HCT116 (cell line): ENCODE measurements around the gene MAP3K21. TPM values are rescaled to one million over a fixed set of nuclear protein-coding genes. Genes with fewer than 3 reads are reported as not detected.

Experiments
- ATAC-seq: fragments of 200-7000 bp; cut with Tn5 transposase; 2 replicates; pipeline ENCODE4 v1.9.1; 2020; ENCODE audit warnings: mild to moderate bottlenecking, moderate library complexity
- BruUV-seq: library from RNA; stranded (reverse); fragments of 400-500 nt; replicated peaks from 2 replicates; lab custom pipeline; 2021; lab: Mats Ljungman, UMichigan
- CTCF ChIA-PET: fragments of 300-600 bp; sonication (Branson Sonifier 250); formaldehyde crosslinking; loops from one replicate; lab custom pipeline; 2021; ENCODE audit warnings: antibody characterized with exemption; lab: Charles Lee
- POLR2A ChIA-PET: fragments of 300-600, 350-600 bp; sonication (Branson Sonifier 250); formaldehyde crosslinking; loops from one replicate; lab custom pipeline; 2021; ENCODE audit warnings: antibody characterized with exemption; lab: Charles Lee
- RAD21 ChIA-PET, 2 experiments: fragments of 300-600 bp; sonication (Branson Sonifier 250); formaldehyde crosslinking; loops; one replicate each; lab custom pipeline; 2023; ENCODE audit warnings: low total read pairs in 2 of 2; ENCODE audit not compliant: uncharacterized antibody in 2 of 2, unreplicated experiment in 2 of 2, low non-redundant PET in 1 of 2; lab: Charles Lee
- DNase-seq: peaks from one replicate; pipeline ENCODE4 v3.0.0-alpha.2; 2010; ENCODE audit warnings: low read depth, low spot score
- H2AFZ ChIP-seq: fragments of 200-600 bp; shearing (Covaris generic), sonication (generic); 2 replicates; pipeline ENCODE4 v1.6.1; 2017; ENCODE audit warnings: low read depth, mixed run types, mixed read lengths, antibody characterized with exemption, low read length; ENCODE audit not compliant: poor library complexity, severe bottlenecking
- H3K27ac ChIP-seq: 2 replicates; pipeline ENCODE4 v1.5.1; 2012; ENCODE audit warnings: low read depth, low read length
- H3K27me3 ChIP-seq: fragments of 200-600 bp; sonication (generic); 2 replicates; pipeline ENCODE4 v1.6.1; 2016; ENCODE audit warnings: mixed run types, low read length, mixed read lengths; ENCODE audit not compliant: insufficient read depth
- H3K36me3 ChIP-seq, 2 experiments: fragments of 200-500 bp in 1 of 2; fragments of 200-600 bp in 1 of 2; sonication (Bioruptor generic) in 1 of 2; sonication (generic) in 1 of 2; 2 replicates each; pipeline versions ENCODE4 v1.5.1 to v1.6.1; 2014 to 2016; ENCODE audit warnings: low read length in 2 of 2, inconsistent platforms in 1 of 2, mixed read lengths in 1 of 2, mixed run types in 1 of 2; ENCODE audit not compliant: insufficient read depth in 2 of 2, control insufficient read depth in 1 of 2
- H3K4me1 ChIP-seq, 2 experiments: fragments of 200-600 bp in 1 of 2; sonication (generic) in 1 of 2; 2 replicates each; pipeline versions ENCODE4 v1.5.1 to v1.6.1; 2012 to 2017; ENCODE audit warnings: low read length in 2 of 2, inconsistent platforms in 1 of 2, mild to moderate bottlenecking in 1 of 2, mixed read lengths in 1 of 2, mixed run types in 1 of 2, moderate library complexity in 1 of 2; ENCODE audit not compliant: insufficient read depth in 2 of 2, control insufficient read depth in 1 of 2
- H3K4me2 ChIP-seq: fragments of 200-600 bp; sonication (generic); 2 replicates; pipeline ENCODE4 v1.6.1; 2017; ENCODE audit warnings: mixed run types, low read length, mixed read lengths
- H3K4me3 ChIP-seq, 2 experiments: fragments of 200-600 bp in 1 of 2; sonication (generic) in 1 of 2; replicated peaks in 1 of 2; 2 replicates each; pipeline ENCODE4 v1.5.1; 2011 to 2016; ENCODE audit warnings: low read length in 2 of 2, control low read depth in 1 of 2, low read depth in 1 of 2, mild to moderate bottlenecking in 1 of 2, mixed read lengths in 1 of 2, mixed run types in 1 of 2
- H3K79me2 ChIP-seq: fragments of 200-600 bp; sonication (generic); 2 replicates; pipeline ENCODE4 v1.6.1; 2017; ENCODE audit warnings: mild to moderate bottlenecking, mixed run types, low read length, moderate library complexity, mixed read lengths; ENCODE audit not compliant: insufficient read depth
- H3K9ac ChIP-seq: fragments of 200-600 bp; sonication (generic); 2 replicates; pipeline ENCODE4 v1.6.1; 2016; ENCODE audit warnings: low read length, mixed read lengths
- H3K9me2 ChIP-seq: fragments of 200-600 bp; sonication (generic), shearing (Covaris generic); 2 replicates; pipeline ENCODE4 v1.6.1; 2017; ENCODE audit warnings: mixed run types, mild to moderate bottlenecking, moderate library complexity; ENCODE audit not compliant: insufficient read depth
- H3K9me3 ChIP-seq, 2 experiments: fragments of 200-500 bp in 1 of 2; fragments of 200-600 bp in 1 of 2; sonication (Bioruptor generic) in 1 of 2; sonication (generic) in 1 of 2; 2 replicates each; pipeline ENCODE4 v1.6.1; 2014 to 2017; ENCODE audit warnings: low read length in 2 of 2, mixed read lengths in 2 of 2, inconsistent platforms in 1 of 2, low read depth in 1 of 2, mild to moderate bottlenecking in 1 of 2, mixed run types in 1 of 2, moderate library complexity in 1 of 2; ENCODE audit not compliant: control insufficient read depth in 1 of 2, insufficient read depth in 1 of 2
- H4K20me1 ChIP-seq: fragments of 200-600 bp; sonication (generic), shearing (Covaris generic); 2 replicates; pipeline ENCODE4 v1.6.1; 2017; ENCODE audit warnings: mixed run types, mild to moderate bottlenecking, moderate library complexity; ENCODE audit not compliant: insufficient read depth
- EGR1 ChIP-seq: IDR thresholded peaks from 2 replicates; pipeline ENCODE4 v1.6.1; 2012; ENCODE audit warnings: low read depth
- ELF1 ChIP-seq: IDR thresholded peaks from 2 replicates; pipeline ENCODE4 v1.6.1; 2012; ENCODE audit warnings: low read depth, borderline replicate concordance
- EZH2 ChIP-seq: fragments of 200-600 bp; sonication (generic); IDR thresholded peaks from 2 replicates; pipeline ENCODE4 v1.6.1; 2017; ENCODE audit warnings: antibody characterized with exemption, mixed run types
- EZH2phosphoT487 ChIP-seq: fragments of 200-600 bp; IDR thresholded peaks from 2 replicates; pipeline ENCODE4 v1.6.1; 2018; ENCODE audit warnings: antibody characterized with exemption, borderline replicate concordance
- POLR2A ChIP-seq: IDR thresholded peaks from 2 replicates; pipeline ENCODE4 v1.7.0; 2011; ENCODE audit warnings: borderline replicate concordance; ENCODE audit not compliant: insufficient read depth, insufficient read length; ENCODE audit errors: extremely low read depth
- POLR2AphosphoS5 ChIP-seq: IDR thresholded peaks from 2 replicates; pipeline ENCODE4 v1.6.1; 2011; ENCODE audit warnings: mild to moderate bottlenecking, low read depth, low read length, moderate library complexity
- RAD21 ChIP-seq: IDR thresholded peaks from 2 replicates; pipeline ENCODE4 v1.6.1; 2012; ENCODE audit warnings: low read depth, mild to moderate bottlenecking
- SRF ChIP-seq: IDR thresholded peaks from 2 replicates; pipeline ENCODE4 v1.6.1; 2012; ENCODE audit warnings: low read depth
- TCF7L2 ChIP-seq: IDR thresholded peaks from 2 replicates; pipeline ENCODE4 v1.7.0; 2011; ENCODE audit warnings: borderline replicate concordance, inconsistent platforms; ENCODE audit not compliant: insufficient read depth, insufficient read length; ENCODE audit errors: extremely low read depth
- ZFX ChIP-seq: fragments of 450-650 bp; IDR thresholded peaks from 2 replicates; pipeline ENCODE4 v1.6.1; 2017
- ZNF274 ChIP-seq: fragments of 200-500 bp; sonication (Bioruptor generic); IDR thresholded peaks from 2 replicates; pipeline ENCODE4 v1.6.1; 2014; ENCODE audit warnings: mild to moderate bottlenecking, low read depth, low read length, inconsistent platforms
- intact Hi-C: fragments of 100-400 bp; cut with micrococcal nuclease; formaldehyde crosslinking; loops from 2 replicates; pipeline ENCODE4 v1.10.0; 2022
- total RNA-seq: library from RNA; stranded (reverse); gene quantifications from one replicate; pipeline ENCODE4 v1.2.1, GENCODE V29; 2021; ENCODE audit not compliant: unreplicated experiment
- TF ChIP-seq, protein P1 (sequence below): IDR thresholded peaks from 2 replicates; pipeline ENCODE4 v1.6.1; 2012
- TF ChIP-seq, protein P2 (sequence below): IDR thresholded peaks from 2 replicates; pipeline ENCODE4 v1.6.1; 2012; ENCODE audit warnings: low read depth

Gene MAP3K21
- total RNA-seq, 1 experiment from 2014 or later = 19.1 TPM

GRCh38 chr1:233427907-233428306 lies 100.4 kb downstream of the MAP3K21 start:
- ChIA-PET RAD21 (no interaction called here), POLR2A (no interaction called here)
- TF ChIP-seq EGR1 (no peak), EZH2phosphoT487 (no peak), ZNF274 (no peak), RAD21 (no peak), SRF (no peak), TCF7L2 (no peak), ZFX (no peak), EZH2 (no peak), ELF1 (no peak), POLR2A (no peak), POLR2AphosphoS5 (no peak)
- TF ChIP-seq, protein P1, sequence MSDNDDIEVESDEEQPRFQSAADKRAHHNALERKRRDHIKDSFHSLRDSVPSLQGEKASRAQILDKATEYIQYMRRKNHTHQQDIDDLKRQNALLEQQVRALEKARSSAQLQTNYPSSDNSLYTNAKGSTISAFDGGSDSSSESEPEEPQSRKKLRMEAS = no peak
- TF ChIP-seq, protein P2, sequence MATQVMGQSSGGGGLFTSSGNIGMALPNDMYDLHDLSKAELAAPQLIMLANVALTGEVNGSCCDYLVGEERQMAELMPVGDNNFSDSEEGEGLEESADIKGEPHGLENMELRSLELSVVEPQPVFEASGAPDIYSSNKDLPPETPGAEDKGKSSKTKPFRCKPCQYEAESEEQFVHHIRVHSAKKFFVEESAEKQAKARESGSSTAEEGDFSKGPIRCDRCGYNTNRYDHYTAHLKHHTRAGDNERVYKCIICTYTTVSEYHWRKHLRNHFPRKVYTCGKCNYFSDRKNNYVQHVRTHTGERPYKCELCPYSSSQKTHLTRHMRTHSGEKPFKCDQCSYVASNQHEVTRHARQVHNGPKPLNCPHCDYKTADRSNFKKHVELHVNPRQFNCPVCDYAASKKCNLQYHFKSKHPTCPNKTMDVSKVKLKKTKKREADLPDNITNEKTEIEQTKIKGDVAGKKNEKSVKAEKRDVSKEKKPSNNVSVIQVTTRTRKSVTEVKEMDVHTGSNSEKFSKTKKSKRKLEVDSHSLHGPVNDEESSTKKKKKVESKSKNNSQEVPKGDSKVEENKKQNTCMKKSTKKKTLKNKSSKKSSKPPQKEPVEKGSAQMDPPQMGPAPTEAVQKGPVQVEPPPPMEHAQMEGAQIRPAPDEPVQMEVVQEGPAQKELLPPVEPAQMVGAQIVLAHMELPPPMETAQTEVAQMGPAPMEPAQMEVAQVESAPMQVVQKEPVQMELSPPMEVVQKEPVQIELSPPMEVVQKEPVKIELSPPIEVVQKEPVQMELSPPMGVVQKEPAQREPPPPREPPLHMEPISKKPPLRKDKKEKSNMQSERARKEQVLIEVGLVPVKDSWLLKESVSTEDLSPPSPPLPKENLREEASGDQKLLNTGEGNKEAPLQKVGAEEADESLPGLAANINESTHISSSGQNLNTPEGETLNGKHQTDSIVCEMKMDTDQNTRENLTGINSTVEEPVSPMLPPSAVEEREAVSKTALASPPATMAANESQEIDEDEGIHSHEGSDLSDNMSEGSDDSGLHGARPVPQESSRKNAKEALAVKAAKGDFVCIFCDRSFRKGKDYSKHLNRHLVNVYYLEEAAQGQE = no peak

More at GRCh38 chr1:233427907-233428306, 100.4 kb downstream of the MAP3K21 start:
- Histone ChIP-seq H3K4me1 (no peaks in the 10 kb centered on the region), H3K36me3 (no peaks in the 10 kb centered on the region), H3K4me2 (no peak overlapping the region), H3K79me2 (no peaks in the 10 kb centered on the region), H4K20me1 (no peaks in the 10 kb centered on the region), H3K9me3 (no peaks in the 10 kb centered on the region), H3K9ac (no peak overlapping the region), H3K9me2 (no peaks in the 10 kb centered on the region; the same call in 1 of the 2 replicates), H3K27ac (no peak overlapping the region), H3K27me3 (no peaks in the 10 kb centered on the region), H2AFZ (no peak overlapping the region), H3K4me3 (no peak overlapping the region)
- no peak for ATAC-seq
- no peak for DNase-seq
- intact Hi-C loops = no loop called here
- no TSS peak for BruUV-seq
- CTCF ChIA-PET = no interaction called here
